GM19239 (cell line): Measurements from ENCODE around the gene OR6N1.

Experiments used
- DNase-seq: peaks from one replicate; pipeline ENCODE4 v3.0.0; 2011; ENCODE audit warnings: low spot score; ENCODE audit not compliant: insufficient read length
- FAIRE-seq: peaks from 2 replicates; lab custom pipeline; 2011; peaks lifted over from hg19 to GRCh38; lab: Jason Lieb, UNC

Gene OR6N1

DNA sequence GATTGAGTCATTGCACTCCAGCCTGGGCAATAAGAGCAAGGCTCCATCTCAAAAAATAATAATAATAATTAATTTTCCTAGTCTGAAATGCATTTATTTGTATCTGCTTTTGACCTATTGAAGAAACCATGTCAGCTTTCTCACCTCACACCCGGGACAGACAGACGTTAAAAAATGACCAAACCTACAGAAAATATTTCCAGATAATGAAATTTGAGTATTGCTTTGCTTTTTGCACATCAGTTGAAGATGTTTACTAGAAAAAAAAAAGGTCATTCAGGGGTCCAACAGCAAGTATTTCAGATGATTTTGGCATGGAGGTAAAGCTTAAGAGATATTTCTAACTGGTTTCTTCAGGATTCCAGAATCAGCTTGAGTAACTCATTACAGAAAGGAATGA, 17.6 kb downstream of the OR6N1 start, which contains the start of gene OR6K6:
OR6K6 (plus strand) TSS at position 301 of the 400 bp plus-strand sequence. CDS start 168 bp downstream, outside the sequence.
- DNase-seq, result no peak
- FAIRE-seq, result no peak

DNA sequence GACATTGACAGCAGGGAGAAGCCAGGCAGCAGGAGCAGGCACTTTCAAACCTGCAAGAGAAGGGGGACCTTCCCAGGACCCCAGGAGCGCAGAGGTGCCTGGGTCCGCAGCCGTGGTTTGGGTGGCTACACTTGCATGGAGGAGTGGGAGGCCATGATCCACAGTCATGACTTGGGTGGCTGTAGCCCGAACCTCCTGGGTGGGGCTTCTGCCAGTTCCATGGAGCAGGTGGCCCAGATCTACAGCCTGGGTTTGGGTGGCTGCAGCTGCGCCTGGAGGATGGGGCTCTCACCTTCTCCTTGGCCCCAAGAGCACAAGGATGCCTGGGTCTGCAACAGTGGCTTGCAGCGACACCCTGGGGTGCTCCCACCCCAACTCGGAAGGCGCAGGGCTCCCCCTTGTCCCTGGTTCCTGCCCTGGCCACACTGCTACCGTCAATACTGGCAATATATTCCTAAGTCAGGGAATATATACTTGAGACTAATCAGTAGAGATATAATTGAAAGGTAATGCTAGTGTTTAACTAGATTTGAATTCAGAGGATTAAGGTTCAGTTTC, 19.8 kb downstream of the OR6N1 start:
- DNase-seq (no peak), FAIRE-seq (no peak)

DNA sequence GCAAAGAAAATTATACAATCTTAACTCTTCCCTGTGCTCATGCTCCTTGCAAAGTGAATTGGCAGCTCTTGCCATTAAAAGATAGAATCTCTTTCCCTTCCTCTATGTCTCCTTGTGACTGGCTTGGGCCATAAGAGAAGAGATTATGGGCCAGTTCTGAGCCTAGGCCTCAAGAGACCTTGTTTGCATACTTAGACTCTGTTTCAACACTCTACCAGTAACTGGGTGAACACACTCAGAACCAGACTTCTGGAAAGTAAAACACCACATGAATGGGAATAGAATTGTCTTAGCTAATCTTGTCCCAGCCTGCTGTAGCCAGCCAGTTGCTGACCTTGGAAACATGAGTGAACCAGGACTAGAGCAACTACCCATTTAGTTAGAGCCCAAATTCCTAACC, 36.1 kb downstream of the OR6N1 start:
- FAIRE-seq (no peak), DNase-seq (no peak)

DNA sequence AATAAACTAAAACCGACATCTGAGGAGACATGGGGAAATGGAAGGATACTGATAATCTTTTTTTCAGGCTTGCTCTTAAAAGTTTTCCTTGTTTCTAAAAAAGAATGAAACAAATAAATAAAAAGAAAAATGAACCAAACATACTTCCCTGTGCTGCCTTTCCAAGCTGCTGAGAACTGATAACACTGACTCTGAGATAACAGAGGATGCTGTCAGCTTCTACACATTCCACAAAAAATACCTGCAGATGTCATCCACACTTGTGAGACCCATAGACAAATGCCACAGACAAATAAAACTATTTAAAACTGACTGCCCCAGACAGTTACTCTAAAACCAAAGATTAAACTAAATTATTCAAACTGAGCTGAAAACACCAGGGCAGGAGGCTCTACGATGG, 39.5 kb downstream of the OR6N1 start:
- FAIRE-seq, result no peak
- DNase-seq, result no peak

DNA sequence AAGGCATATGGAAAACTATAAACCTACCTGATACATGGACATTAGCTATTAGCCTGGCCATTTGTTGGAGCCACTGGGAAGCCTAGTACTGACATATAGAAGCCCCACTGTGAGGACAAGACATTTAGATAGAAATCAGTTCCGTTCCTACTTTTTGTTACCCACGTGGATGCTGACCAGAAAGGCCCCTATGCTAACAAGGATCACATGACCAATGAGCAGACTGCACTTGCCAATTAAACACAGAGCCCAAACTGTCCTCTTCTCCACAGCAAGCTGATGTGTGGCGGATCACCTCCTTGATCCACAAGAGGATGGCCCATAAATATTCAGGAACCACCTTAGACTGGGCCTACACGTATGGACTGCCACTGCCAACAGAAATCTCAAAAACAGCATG, 40.3 kb downstream of the OR6N1 start:
- no peak for FAIRE-seq
- DNase-seq, result no peak

DNA sequence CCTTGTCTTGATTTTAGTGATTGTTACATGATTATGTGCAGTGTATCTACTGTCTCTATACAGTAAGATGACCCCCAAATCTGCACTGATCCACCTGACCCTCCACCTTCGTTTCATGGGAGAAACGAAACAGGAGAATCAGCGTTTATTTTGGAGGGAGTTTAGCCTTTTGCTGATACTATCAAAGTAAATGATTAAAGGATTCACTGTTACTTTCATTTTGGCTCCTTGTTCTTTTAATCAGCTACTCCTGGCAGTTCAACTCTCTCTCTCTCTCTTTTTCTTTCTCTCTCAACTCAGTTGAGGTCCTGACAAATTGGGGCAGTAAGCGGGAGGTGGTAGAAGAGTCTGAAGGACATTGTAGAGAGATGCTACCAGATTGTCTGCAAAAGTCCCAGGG, 41.5 kb downstream of the OR6N1 start:
- no peak for DNase-seq
- no peak for FAIRE-seq

DNA sequence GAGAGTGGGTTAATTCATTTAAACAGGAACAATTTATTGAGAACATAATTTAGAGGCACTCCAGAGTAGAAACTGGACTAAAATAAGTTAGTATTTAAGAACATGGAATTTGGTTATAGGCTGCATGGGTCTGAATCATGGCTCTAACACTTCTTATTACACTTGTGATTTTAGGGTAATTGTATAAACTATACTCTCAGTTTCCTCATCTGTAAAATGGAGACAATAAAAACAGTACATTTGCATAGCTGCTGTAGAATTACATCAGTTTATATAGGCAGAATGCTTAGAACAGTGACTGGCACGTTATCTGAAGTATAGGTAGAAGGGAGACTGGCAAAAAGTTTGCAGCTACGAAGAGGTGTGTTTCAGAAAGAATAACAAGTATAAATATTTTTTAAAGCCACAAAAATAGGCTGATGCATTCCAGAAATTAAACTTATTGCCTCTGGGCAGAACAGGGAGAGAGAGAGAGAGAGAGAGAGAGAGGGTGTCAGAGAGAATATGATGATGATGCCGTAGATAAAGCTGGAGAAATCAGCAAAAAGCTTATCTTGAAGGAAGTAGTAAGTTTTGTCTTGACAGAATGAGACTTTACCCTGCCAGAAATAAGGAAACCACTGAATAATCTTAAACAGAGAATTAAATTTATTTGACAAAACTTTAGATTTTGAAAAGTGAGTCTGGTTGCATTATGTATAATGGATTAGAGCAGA, 43.3 kb downstream of the OR6N1 start:
- DNase-seq, result no peak
- FAIRE-seq, result no peak

DNA sequence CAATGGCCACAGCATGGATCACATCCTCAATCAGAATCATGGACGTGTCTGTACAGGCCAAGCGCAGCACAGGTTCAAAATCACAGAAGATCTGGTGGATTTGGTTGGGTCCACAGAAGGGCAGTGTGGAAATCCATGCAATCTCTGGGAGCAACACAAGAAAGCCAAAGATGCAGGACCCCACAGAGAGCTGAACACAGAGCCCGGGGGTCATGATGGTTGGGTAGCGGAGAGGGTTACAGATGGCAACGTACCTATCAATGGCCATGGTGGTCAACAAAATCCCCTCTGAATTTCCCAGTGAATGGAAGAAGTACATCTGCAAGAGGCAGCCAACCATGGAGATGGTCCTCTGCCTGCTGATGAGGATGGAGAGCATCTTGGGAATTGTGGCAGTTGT, 47.6 kb downstream of the OR6N1 start:
- FAIRE-seq (no peak), DNase-seq (no peak)

DNA sequence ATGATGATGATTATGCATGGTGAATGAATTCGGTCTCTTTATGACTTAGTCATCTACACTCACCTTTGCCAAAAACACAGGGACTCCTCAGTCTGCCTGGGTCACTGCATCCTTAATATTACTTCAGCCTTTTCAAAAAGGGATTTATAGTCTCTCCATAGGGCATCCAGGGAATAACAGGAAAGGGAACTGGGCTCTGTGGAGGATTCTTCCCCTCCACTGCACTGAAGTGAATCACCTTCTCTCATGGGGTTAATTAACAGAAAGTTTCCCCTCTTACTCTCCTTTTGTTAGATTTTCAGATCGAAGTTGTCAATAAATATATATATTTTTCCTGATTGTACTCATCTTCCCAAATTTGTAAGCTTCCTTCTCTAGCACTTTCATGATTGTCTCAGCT, 51.4 kb downstream of the OR6N1 start, which contains the start of gene OR6K3:
OR6K3 (minus strand) TSS at position 101 of the 400 bp plus-strand sequence. CDS start 2,605 bp downstream, outside the sequence.
- FAIRE-seq (no peak), DNase-seq (no peak)

DNA sequence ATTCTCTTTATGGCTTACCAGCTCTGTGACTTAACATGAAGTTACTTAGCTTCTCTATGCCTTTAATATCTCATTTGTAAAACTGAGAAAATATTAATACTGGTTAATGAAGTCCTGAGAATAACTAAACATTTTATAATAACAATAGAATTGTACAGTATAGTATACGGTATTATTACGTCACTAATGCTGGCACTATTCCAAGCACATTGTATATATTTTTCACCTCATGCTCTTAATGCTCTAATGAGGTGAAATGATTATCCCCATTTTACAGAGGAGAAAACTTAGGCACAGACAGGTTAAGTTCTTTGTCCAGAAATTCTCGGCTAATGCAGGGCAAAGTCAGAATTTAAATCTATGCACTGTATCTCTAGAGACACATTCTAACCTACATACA, 52.3 kb downstream of the OR6N1 start:
- FAIRE-seq (no peak), DNase-seq (no peak)

DNA sequence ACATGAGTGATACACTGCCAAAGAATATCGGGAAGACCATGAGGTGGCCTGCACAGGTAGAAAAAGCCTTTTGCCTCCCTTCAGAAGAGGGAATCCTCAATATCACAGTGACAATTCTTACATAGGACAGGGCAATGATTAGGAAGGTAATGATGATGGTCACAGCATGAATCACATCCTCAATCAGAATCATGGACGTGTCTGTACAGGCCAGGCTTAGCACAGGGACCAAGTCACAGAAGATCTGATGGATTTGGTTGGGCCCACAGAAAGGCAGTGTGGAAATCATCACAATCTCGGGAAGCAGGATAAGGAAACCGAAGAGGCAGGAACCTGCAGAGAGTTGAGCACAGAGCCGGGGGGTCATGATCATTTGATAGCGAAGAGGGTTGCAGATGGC, 54.7 kb downstream of the OR6N1 start:
- FAIRE-seq (no peak), DNase-seq (no peak)

DNA sequence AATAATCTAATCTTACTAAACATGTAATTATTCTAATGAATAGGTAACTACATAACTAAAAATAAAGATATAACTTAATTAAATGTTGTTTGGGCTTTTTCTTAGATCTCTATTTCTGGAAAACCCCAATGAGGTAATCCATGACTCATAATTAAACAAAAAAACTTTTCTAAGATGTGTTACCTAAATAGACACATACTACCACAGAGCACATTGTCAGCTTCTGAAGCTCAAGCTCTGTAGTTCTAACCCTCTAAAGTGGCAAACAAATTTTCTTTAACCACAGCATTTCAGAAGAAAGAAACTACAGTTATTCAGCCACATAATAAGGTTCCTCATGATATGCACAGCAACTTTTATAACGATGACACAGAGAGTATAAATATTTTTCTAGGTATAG, 55.7 kb downstream of the OR6N1 start:
- FAIRE-seq (no peak), DNase-seq (no peak)

DNA sequence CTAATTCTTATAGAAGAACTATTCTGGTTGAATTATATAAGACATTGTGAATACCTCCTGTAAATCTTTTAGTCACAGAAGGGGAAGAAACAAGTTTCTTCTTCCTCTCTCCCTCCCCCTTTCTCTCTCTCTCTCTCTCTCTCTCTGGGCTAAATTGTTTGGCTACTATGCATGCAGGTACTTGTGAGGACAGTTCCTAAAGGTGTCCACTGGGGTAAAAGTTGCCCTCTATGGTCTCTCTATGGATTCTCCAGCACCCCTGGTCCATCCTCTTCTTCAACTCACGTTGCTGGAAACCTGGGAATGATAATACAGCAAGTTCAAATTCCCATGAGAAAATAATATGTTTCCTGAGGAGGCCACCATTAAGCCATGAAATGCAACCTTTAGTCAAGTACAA, 57.2 kb downstream of the OR6N1 start:
- DNase-seq (no peak), FAIRE-seq (no peak)
